HT1080 (cell line): ENCODE measurements around the gene ANKRD36B. TPM values are rescaled to one million over a fixed set of nuclear protein-coding genes. Genes with fewer than 3 reads are reported as not detected.
"Not testable (repeated sequence)": the region's sequence is repeated elsewhere in the genome, so short reads cannot be mapped to it uniquely, and the experiment has no call there.

Experiments used
- DNase-seq: peaks from one replicate; pipeline ENCODE4 v3.0.0-alpha.2; 2015; ENCODE audit warnings: low read depth
- total RNA-seq: library from RNA; depleted of rRNA; stranded (reverse); fragments of >200 nt; shearing (Covaris generic); gene quantifications from 2 replicates; pipeline ENCODE4 v1.2.3, GENCODE V29; 2014; rRNA removed

ANKRD36B gene
- total RNA-seq, 1 experiment from 2014 or later, result 2.5 TPM

DNA sequence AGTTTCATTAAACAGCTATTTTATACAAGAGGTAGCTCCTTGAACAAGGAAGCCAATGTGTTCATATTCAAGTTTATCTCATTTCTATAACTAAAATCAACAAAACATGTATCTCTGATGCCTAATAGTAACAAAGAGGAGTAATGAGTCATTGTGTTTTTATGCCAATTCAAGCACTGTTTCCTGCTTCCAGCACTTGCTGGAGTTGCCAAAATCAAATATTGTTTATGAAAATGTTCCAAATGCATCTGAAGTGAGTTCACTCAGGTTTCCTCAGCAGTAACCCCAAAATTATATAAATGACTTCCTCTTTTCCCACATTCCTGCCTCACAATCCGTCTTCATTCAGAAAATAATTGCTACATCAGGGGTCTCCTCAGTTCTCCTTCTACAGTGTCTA lies 39.2 kb downstream of the ANKRD36B start:
- not testable (repeated sequence) for DNase-seq

- DNase-seq, result not testable (repeated sequence)
Observed at GRCh38 chr2:97549058-97549457, 40.6 kb downstream of the ANKRD36B start.

DNA sequence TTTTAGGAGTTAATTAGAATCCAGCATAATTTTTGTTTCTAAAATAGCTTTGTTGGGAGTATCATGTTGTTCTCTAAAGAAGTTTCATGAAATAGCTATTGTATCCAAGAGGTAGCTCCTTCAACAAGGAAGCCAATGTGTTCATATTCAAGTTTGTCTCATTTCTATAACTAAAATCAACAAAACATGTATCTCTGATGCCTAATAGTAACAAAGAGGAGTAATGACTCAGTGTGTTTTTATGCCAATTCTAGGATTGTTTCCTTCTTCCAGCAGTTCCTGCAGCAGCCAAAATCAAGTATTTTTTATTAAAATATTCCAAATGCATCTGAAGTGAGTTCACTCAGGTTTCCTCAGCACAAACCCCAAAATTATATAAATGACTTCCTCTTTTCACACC lies 41.1 kb downstream of the ANKRD36B start:
- DNase-seq, result not testable (repeated sequence)

DNA sequence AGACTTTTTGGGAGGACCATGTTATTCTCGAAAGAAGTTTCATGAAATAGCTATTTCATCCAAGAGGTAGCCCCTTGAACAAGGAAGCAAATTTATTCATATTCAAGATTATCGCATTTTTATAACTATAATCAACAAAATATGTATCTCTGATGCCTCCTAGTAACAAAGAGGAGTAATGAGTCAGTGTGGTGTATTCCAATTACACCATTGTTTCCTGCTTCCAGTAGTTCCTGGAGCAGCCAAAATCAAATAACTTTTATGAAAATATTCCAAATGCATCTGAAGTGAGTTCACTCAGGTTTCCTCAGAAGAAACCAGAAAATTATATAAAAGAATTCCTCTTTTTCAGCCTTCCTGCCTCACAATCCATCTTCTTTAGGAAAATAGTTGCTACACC lies 43.0 kb downstream of the ANKRD36B start:
- DNase-seq, result no peak

DNA sequence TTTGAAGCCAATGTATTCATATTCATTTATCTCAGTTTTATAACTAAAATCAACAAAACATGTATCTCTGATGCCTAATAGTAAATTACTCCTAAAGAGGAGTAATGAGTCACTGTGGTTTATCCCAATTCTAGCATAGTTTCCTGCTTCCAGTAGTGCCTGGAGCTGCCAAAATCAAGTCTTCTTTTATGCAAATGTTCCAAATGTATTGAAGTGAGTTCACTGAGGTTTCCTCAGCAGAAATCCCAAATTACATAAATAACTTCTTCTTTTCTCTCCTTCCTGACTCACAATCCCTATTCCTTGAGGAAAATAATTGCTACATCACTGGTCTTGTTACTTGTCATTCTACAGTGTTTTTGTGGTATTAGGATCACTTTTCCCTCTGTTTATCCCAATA lies 44.8 kb downstream of the ANKRD36B start:
- not testable (repeated sequence) for DNase-seq

DNA sequence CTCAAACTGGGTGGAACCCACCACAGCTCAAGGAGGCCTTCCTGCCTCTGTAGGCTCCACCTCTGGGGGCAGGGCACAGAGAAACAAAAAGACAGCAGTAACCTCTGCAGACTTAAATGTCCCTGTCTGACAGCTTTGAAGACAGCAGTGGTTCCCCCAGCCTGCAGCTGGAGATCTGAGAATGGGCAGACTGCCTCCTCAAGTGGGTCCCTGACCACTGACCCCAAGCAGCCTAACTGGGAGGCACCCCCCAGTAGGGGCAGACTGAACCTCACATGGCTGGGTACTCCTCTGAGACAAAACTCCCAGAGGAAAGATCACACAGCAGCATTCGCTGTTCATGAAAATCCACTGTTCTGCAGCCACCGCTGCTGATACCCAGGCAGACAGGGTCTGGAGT lies 63.8 kb downstream of the ANKRD36B start:
- DNase-seq, result not testable (repeated sequence)

- DNase-seq, result not testable (repeated sequence)
Observed at GRCh38 chr2:97523816-97524215, 65.9 kb downstream of the ANKRD36B start.

DNA sequence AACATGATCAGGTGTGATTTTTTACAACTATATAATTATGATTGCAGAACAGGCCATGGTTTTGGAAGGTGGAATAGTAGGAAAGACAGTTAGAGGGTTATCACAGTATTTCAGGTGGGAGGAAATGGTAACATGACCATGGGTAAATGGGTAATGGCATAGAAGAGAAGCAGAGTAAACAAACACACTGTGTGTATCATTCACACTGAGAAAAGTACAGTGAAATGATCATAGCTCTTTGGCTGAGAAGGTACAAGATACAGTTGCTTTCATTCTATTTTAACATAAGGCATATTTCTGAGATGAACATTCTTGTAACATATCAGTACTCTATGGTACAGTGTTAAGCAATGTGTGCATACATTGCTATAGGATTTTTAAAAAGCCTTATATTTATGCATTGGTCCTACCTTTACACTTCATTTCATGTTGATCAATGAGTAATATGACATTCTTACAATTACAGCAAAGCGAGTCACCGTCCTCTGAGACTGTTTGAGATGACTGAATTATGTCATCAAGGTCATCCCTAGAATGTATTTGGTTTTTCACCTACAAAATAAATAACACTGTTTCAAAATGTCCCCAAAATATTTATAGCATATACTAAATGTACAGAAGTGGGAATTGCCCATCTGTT lies 66.6 kb downstream of the ANKRD36B start:
- DNase-seq, result not testable (repeated sequence)

DNA sequence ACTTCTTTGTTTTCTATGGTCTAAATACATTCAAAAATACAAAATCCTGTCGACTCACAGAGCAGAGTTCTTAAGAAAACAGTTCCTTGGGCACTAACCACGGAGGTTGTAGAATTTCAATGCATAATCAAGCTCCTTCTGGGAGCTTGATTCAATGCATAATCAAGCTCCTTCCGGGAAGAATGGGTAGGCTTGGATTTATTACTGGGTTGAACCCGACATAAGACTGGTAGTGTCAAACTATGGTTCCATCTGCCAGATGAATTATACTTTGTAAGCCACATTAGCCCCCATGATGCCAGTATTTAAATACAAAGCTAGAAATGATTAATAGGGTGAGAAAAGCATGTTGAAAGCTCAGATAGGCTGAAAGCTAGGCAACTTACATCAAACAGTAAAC lies 94.0 kb downstream of the ANKRD36B start:
- not testable (repeated sequence) for DNase-seq

DNA sequence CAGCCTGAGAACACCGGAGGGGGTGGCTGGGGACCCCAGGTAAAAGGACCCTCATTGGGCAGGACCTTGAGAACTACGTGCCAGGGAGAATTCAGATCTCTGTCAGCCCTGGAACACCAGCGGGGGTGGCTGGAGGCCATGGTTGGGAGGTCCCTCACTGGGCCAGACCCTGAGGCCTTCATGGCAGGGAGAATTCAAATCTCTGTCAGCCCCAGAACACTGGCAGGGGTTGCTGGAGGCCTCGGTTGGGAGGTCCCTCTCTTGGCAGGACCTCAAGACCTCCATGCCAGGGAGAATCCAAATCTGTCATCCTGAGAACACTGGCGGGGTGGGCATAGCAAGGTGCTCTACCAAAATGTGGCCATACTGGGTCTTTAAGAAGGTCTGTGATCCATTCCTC lies 99.5 kb downstream of the ANKRD36B start:
- peak; percentile 0 for DNase-seq

Other genes starting within 250 kb of the ANKRD36B start
- 262 and 548 TPM in 2 replicates for gene COX5B, start 56.2 kb upstream of the ANKRD36B start, total RNA-seq
- gene ACTR1B, start 74.2 kb upstream of the ANKRD36B start, total RNA-seq, result 46.7 and 46.9 TPM in 2 replicates
- 1.0 and 1.7 TPM in 2 replicates for gene C2orf92, start 79.8 kb upstream of the ANKRD36B start, total RNA-seq
- gene ZAP70, start 123.7 kb upstream of the ANKRD36B start, total RNA-seq, result 0.47 TPM in 1 of 2 replicates, not detected in the other